H1 (cell line): Measurements from ENCODE around the gene TXNRD3. TPM values are rescaled to one million over a fixed set of nuclear protein-coding genes. Genes with fewer than 3 reads are reported as not detected.

Source experiments
- CTCF ChIA-PET: fragments of 300-600 bp; sonication (Branson Sonifier 250); formaldehyde crosslinking; loops from one replicate; lab custom pipeline; 2021; ENCODE audit not compliant: partially characterized antibody; lab: Charles Lee
- POLR2A ChIA-PET: fragments of 300-600 bp; sonication (Branson Sonifier 250); formaldehyde crosslinking; loops from one replicate; lab custom pipeline; 2021; ENCODE audit warnings: inconsistent platforms; ENCODE audit not compliant: partially characterized antibody; lab: Charles Lee
- DNase-seq, 2 experiments: peaks; one replicate each; pipeline versions ENCODE4 v3.0.0 to v3.0.0-alpha.2; 2010 to 2022; ENCODE audit warnings: low spot score in 2 of 2, low read depth in 1 of 2, mixed read lengths in 1 of 2
- FAIRE-seq: peaks from 2 replicates; lab custom pipeline; 2011; peaks lifted over from hg19 to GRCh38; lab: Jason Lieb, UNC
- H2AFZ ChIP-seq: 2 replicates; pipeline ENCODE4 v1.8.1; 2012; ENCODE audit warnings: low read length, inconsistent platforms
- H2AK5ac ChIP-seq: 2 replicates; pipeline ENCODE4 v1.6.1; 2013; ENCODE audit warnings: low read depth, low read length
- H2BK120ac ChIP-seq: replicated peaks from 2 replicates; pipeline ENCODE3; 2013; ENCODE audit warnings: low read depth, low read length, inconsistent platforms
- H2BK12ac ChIP-seq: 2 replicates; pipeline ENCODE4 v1.6.1; 2013; ENCODE audit warnings: low read depth, low read length
- H2BK15ac ChIP-seq: 2 replicates; pipeline ENCODE4 v1.6.1; 2013; ENCODE audit warnings: low read length
- H2BK20ac ChIP-seq: 2 replicates; pipeline ENCODE4 v1.6.1; 2013; ENCODE audit warnings: low read length
- H2BK5ac ChIP-seq: 2 replicates; pipeline ENCODE4 v1.6.1; 2013; ENCODE audit warnings: low read depth, low read length
- H3K14ac ChIP-seq: 2 replicates; pipeline ENCODE4 v1.6.1; 2013; ENCODE audit warnings: inconsistent platforms; ENCODE audit not compliant: insufficient read length
- H3K18ac ChIP-seq: 2 replicates; pipeline ENCODE4 v1.6.1; 2013; ENCODE audit warnings: low read length; ENCODE audit errors: extremely low read depth
- H3K23ac ChIP-seq: 2 replicates; pipeline ENCODE4 v1.6.1; 2013; ENCODE audit warnings: inconsistent platforms; ENCODE audit not compliant: insufficient read length
- H3K23me2 ChIP-seq: 2 replicates; pipeline ENCODE4 v1.6.1; 2013; ENCODE audit warnings: low read depth, low read length
- H3K27ac ChIP-seq: 2 replicates; pipeline ENCODE4 v1.6.1; 2011; ENCODE audit warnings: low read depth, low read length, inconsistent platforms
- H3K27me3 ChIP-seq, 4 experiments: replicated peaks in 1 of 4; 1 replicate in 1 of 4; 2 replicates in 3 of 4; pipeline versions ENCODE4 v1.6.1 to v1.8.1; 2011 to 2013; ENCODE audit warnings: low read length in 3 of 4, mild to moderate bottlenecking in 3 of 4, inconsistent platforms in 2 of 4, mixed read lengths in 2 of 4, moderate library complexity in 1 of 4; ENCODE audit not compliant: control insufficient read depth in 3 of 4, insufficient read depth in 3 of 4; ENCODE audit errors: extremely low read depth in 1 of 4
- H3K36me3 ChIP-seq, 4 experiments: 2 replicates each; pipeline versions ENCODE4 v1.6.1 to v1.8.1; 2011 to 2013; ENCODE audit warnings: mild to moderate bottlenecking in 4 of 4, low read length in 3 of 4, moderate library complexity in 2 of 4, control low read depth in 1 of 4, inconsistent platforms in 1 of 4; ENCODE audit not compliant: insufficient read depth in 4 of 4, control insufficient read depth in 2 of 4
- H3K4ac ChIP-seq: replicated peaks from 2 replicates; pipeline ENCODE3; 2013; ENCODE audit warnings: low read length, low read depth, mixed read lengths, inconsistent platforms; ENCODE audit not compliant: insufficient read length
- H3K4me1 ChIP-seq, 4 experiments: replicated peaks in 1 of 4; 1 replicate in 1 of 4; 2 replicates in 3 of 4; pipeline versions ENCODE4 v1.6.1 to v1.8.1; 2011 to 2013; ENCODE audit warnings: low read length in 3 of 4, inconsistent platforms in 2 of 4, mixed read lengths in 1 of 4; ENCODE audit not compliant: insufficient read depth in 4 of 4, control insufficient read depth in 3 of 4
- H3K4me2 ChIP-seq, 2 experiments: 2 replicates each; pipeline versions ENCODE4 v1.6.1 to v1.8.1; 2011 to 2013; ENCODE audit warnings: low read depth in 2 of 2, low read length in 2 of 2, control low read depth in 1 of 2, inconsistent platforms in 1 of 2, mild to moderate bottlenecking in 1 of 2; ENCODE audit not compliant: insufficient read depth in 1 of 2
- H3K4me3 ChIP-seq, 4 experiments: fragments of 200-600, 300-600 bp in 1 of 4; sonication (generic), shearing (Covaris generic), sonication (Bioruptor Twin) in 1 of 4; 2 replicates each; pipeline versions ENCODE4 v1.5.1 to v1.8.1; 2011 to 2016; ENCODE audit warnings: low read length in 4 of 4, low read depth in 3 of 4, control low read depth in 2 of 4, inconsistent platforms in 2 of 4, mild to moderate bottlenecking in 2 of 4, mixed read lengths in 1 of 4, moderate library complexity in 1 of 4; ENCODE audit not compliant: insufficient read depth in 2 of 4; ENCODE audit errors: extremely low read depth in 1 of 4
- H3K56ac ChIP-seq: replicated peaks from 2 replicates; pipeline ENCODE3; 2013; ENCODE audit warnings: low read depth, mild to moderate bottlenecking, mixed read lengths, low read length, inconsistent platforms; ENCODE audit not compliant: insufficient read length
- H3K79me1 ChIP-seq: 2 replicates; pipeline ENCODE4 v1.6.1; 2013; ENCODE audit warnings: low read depth, low read length, control low read depth
- H3K79me2 ChIP-seq, 2 experiments: 2 replicates each; pipeline versions ENCODE4 v1.6.1 to v1.8.1; 2012 to 2013; ENCODE audit warnings: low read length in 2 of 2, mild to moderate bottlenecking in 2 of 2, inconsistent platforms in 1 of 2; ENCODE audit not compliant: insufficient read depth in 2 of 2, control insufficient read depth in 1 of 2
- H3K9ac ChIP-seq, 4 experiments: replicated peaks in 1 of 4; 1 replicate in 1 of 4; 2 replicates in 3 of 4; pipeline versions ENCODE4 v1.6.1 to v1.8.1; 2011 to 2013; ENCODE audit warnings: low read depth in 3 of 4, low read length in 3 of 4, control low read depth in 2 of 4, mild to moderate bottlenecking in 2 of 4, moderate library complexity in 2 of 4, inconsistent platforms in 1 of 4; ENCODE audit errors: extremely low read depth in 1 of 4
- H3K9me3 ChIP-seq, 2 experiments: 2 replicates each; pipeline versions ENCODE4 v1.6.1 to v1.8.1; 2012 to 2013; ENCODE audit warnings: mild to moderate bottlenecking in 2 of 2, moderate library complexity in 2 of 2, control low read depth in 1 of 2, inconsistent platforms in 1 of 2, low read depth in 1 of 2, low read length in 1 of 2, mixed read lengths in 1 of 2; ENCODE audit not compliant: insufficient read depth in 2 of 2
- H4K20me1 ChIP-seq, 2 experiments: replicated peaks in 1 of 2; 2 replicates each; pipeline versions ENCODE3 to v1.8.1; 2011 to 2013; ENCODE audit warnings: inconsistent platforms in 2 of 2, low read length in 2 of 2, mild to moderate bottlenecking in 1 of 2; ENCODE audit not compliant: insufficient read depth in 2 of 2, control insufficient read depth in 1 of 2
- H4K5ac ChIP-seq: 2 replicates; pipeline ENCODE4 v1.6.1; 2013; ENCODE audit warnings: low read length, low read depth, mixed read lengths, inconsistent platforms; ENCODE audit not compliant: insufficient read length
- H4K8ac ChIP-seq: 2 replicates; pipeline ENCODE4 v1.8.0; 2013; ENCODE audit warnings: mild to moderate bottlenecking, moderate library complexity, low read length, inconsistent platforms; ENCODE audit not compliant: insufficient read depth; ENCODE audit errors: extremely low read depth
- H4K91ac ChIP-seq: replicated peaks from 2 replicates; pipeline ENCODE3; 2013; ENCODE audit warnings: low read length, mixed read lengths, inconsistent platforms; ENCODE audit not compliant: insufficient read length
- CBX5 ChIP-seq: fragments of 300-800, 300-1000 bp; sonication (generic); IDR thresholded peaks from 2 replicates; pipeline ENCODE4 v1.7.1; 2016; ENCODE audit warnings: antibody characterized with exemption, low read length, low read depth
- FOSL1 ChIP-seq: IDR thresholded peaks from 2 replicates; pipeline ENCODE4 v1.6.1; 2011; ENCODE audit warnings: mild to moderate bottlenecking, low read depth, low read length, moderate library complexity; ENCODE audit not compliant: insufficient read depth
- HDAC2 ChIP-seq, 2 experiments: fragments of 300-600 bp in 1 of 2; sonication (generic) in 1 of 2; IDR thresholded peaks; 2 replicates each; pipeline ENCODE4 v1.6.1; 2011 to 2012; ENCODE audit warnings: low read depth in 2 of 2, low read length in 2 of 2, mild to moderate bottlenecking in 2 of 2, moderate library complexity in 2 of 2, borderline replicate concordance in 1 of 2, inconsistent platforms in 1 of 2
- RAD21 ChIP-seq, 2 experiments: IDR thresholded peaks in 1 of 2; conservative IDR thresholded peaks in 1 of 2; 2 replicates each; pipeline ENCODE4 v1.6.1; 2011; ENCODE audit warnings: low read depth in 2 of 2, low read length in 2 of 2, improper control_type of control experiment in 1 of 2, inconsistent platforms in 1 of 2, mild to moderate bottlenecking in 1 of 2, moderate library complexity in 1 of 2
- RNF2 ChIP-seq: fragments of 200-900, 300-1000 bp; sonication (generic); IDR thresholded peaks from 2 replicates; pipeline ENCODE4 v1.7.1; 2016; ENCODE audit warnings: borderline replicate concordance, low read depth, mild to moderate bottlenecking, antibody characterized with exemption, low read length; ENCODE audit not compliant: poor library complexity, severe bottlenecking; ENCODE audit errors: missing control alignments
- SAP30 ChIP-seq: fragments of 300-600 bp; sonication (generic); IDR thresholded peaks from 2 replicates; pipeline ENCODE4 v1.7.1; 2012; ENCODE audit warnings: low read length, moderate library complexity, mild to moderate bottlenecking, inconsistent platforms; ENCODE audit not compliant: insufficient read depth, insufficient replicate concordance
- SIX5 ChIP-seq: IDR thresholded peaks from 2 replicates; pipeline ENCODE4 v1.6.1; 2011; ENCODE audit warnings: mild to moderate bottlenecking, low read depth, low read length
- SRF ChIP-seq: IDR thresholded peaks from 2 replicates; pipeline ENCODE4 v1.6.1; 2011; ENCODE audit warnings: mild to moderate bottlenecking, low read depth, low read length, moderate library complexity
- SUZ12 ChIP-seq: fragments of 200-600 bp; sonication (generic); IDR thresholded peaks from 2 replicates; pipeline ENCODE4 v1.6.1; 2012; ENCODE audit warnings: mild to moderate bottlenecking, inconsistent platforms, low read length, moderate library complexity, mixed read lengths
- TCF12 ChIP-seq: IDR thresholded peaks from 2 replicates; pipeline ENCODE4 v1.6.1; 2011; ENCODE audit warnings: low read depth, mild to moderate bottlenecking, low read length
- WGBS, 2 experiments: shearing (Covaris generic) in 1 of 2; methylation state at CpG; one replicate each; pipeline versions ENCODE4 v1.1.6 to v1.1.7; 2013 to 2015; ENCODE audit warnings: low lambda C conversion rate in 2 of 2, mixed read lengths in 2 of 2, inconsistent platforms in 1 of 2, low coverage in 1 of 2, missing lambda C conversion rate in 1 of 2; ENCODE audit not compliant: insufficient replicate concordance in 2 of 2, insufficient coverage in 1 of 2, insufficient read length in 1 of 2; ENCODE audit errors: extremely low coverage in 1 of 2, missing lambda C conversion rate in 1 of 2; 5-methylcytosine and 5-hydroxymethylcytosine counted together
- polyA plus RNA-seq, 7 experiments: library from polyadenylated mRNA; depleted of rRNA in 3 of 7; stranded (reverse) in 5 of 7; unstranded in 2 of 7; fragments of >200 nt in 5 of 7; fragments of 200-250 nt in 2 of 7; gene quantifications; 1 replicate in 5 of 7; 2 replicates in 1 of 7; 4 replicates in 1 of 7; pipeline versions ENCODE4 v1.2.1 to v1.2.3, GENCODE V29; 2011 to 2013; ENCODE audit warnings: missing spikeins in 2 of 7, mixed read lengths in 2 of 7
- total RNA-seq: library from RNA; stranded (reverse); fragmentation: NEBNext Ultra II Directional; extraction: Animal tissue kit (Norgen Biotek cat#: 25700); gene quantifications from 2 replicates; pipeline ENCODE4 v1.2.1, GENCODE V29; 2021
- TF ChIP-seq, protein P1 (sequence below): IDR thresholded peaks from 2 replicates; pipeline ENCODE4 v1.6.1; 2012; ENCODE audit warnings: inconsistent platforms

TXNRD3 gene
- total and polyA plus RNA-seq, 2 of the 8 experiments (the other 6 are each of a cell fraction or from before 2014, with no cell fraction given), result 3.4 to 4.3 TPM

DNA sequence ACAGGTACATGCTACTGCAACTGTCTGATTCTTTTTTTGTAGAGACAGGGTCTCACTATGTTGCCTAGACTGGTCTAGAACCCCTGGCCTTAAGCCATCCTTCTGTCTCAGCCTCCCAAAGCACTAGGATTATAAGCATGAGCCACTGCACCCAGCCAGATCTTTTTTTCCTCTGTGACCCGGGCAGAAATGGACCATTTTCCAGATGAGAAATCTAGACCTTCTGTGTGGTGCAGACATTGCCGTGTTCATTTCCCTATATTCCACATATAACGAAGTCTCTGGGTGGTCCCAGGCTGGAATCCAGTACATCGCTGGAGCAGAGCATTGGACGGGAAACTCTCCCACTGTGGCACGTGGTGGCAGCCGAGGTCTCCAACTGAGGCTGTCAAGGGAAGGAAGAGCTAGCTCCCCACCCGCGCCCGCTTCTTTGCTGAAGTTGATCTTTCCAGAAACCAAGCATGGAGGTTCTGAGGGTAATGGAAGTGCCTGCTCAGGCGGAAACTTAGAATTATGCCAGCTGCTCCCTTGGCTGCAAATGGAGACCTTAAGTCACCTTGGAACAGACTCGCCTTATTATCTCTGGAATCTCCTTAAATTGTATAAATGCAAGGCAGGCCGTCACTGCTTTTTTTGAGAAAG is 23.1 kb upstream of the TXNRD3 start:
- H3K36me3 ChIP-seq, result no peaks in the 10 kb centered on the region
- no peak overlapping the region for H3K56ac ChIP-seq
- no peak overlapping the region for H3K4me2 ChIP-seq
- no peak overlapping the region for H2BK5ac ChIP-seq
- FAIRE-seq, result no peak
- no peaks in the 10 kb centered on the region for H3K23me2 ChIP-seq
- H3K4me1 ChIP-seq, result peaks cover 0 to 4% (median 4%) of the 10 kb centered on the region in 4 experiments; a peak in 4 of 7 replicates
- ChIA-PET POLR2A (no interaction called here), CTCF (interaction anchor here (1.0 to 3.3 kb wide), 16 partner anchors 12 to 868 kb away, joined by 3 to 19 read pairs (median 6); partner anchors contain the start of genes C3orf22, CHCHD6 and TXNRD3)
- peaks cover 0 to 7% of the 10 kb centered on the region in 2 experiments; a peak in 2 of 4 replicates for H3K9me3 ChIP-seq
- no peak overlapping the region for H4K5ac ChIP-seq
- H4K91ac ChIP-seq, result no peak overlapping the region
- H3K9ac ChIP-seq, result no peak overlapping the region
- H2BK20ac ChIP-seq, result no peak overlapping the region
- H2BK15ac ChIP-seq, result no peak overlapping the region
- H4K8ac ChIP-seq, result no peak overlapping the region
- no peak overlapping the region for H2AFZ ChIP-seq
- H3K23ac ChIP-seq, result no peak overlapping the region
- H3K4me3 ChIP-seq, result no peak overlapping the region
- no peak overlapping the region for H3K14ac ChIP-seq
- H3K4ac ChIP-seq, result no peak overlapping the region
- H4K20me1 ChIP-seq, result no peaks in the 10 kb centered on the region
- peaks cover 2 to 19% (median 14%) of the 10 kb centered on the region in 4 experiments; a peak in 6 of 7 replicates for H3K27me3 ChIP-seq
- WGBS, 2 experiments, result 88% methylated on average over 13 of the region's 13 CpGs; no CpG with 5 or more reads in 1 of the 2 experiments
- no peaks in the 10 kb centered on the region for H3K79me2 ChIP-seq
- no peak overlapping the region for H3K18ac ChIP-seq
- no peak overlapping the region for H2BK120ac ChIP-seq
- H3K79me1 ChIP-seq, result no peaks in the 10 kb centered on the region
- no peak overlapping the region for H2BK12ac ChIP-seq
- H3K27ac ChIP-seq, result no peak overlapping the region
- DNase-seq, result peak in 1 of 2 experiments; percentile 22
- no peak overlapping the region for H2AK5ac ChIP-seq
- TF ChIP-seq TCF12 (no peak), CBX5 (no peak), SIX5 (no peak), SAP30 (no peak), SRF (no peak), RAD21 (IDR thresholded peaks at IDR 0.05 in 1 of 2, conservative IDR thresholded peaks at IDR 0.05 in 1 of 2; ENCODE audit: low read depth in 2 of 2, low read length in 2 of 2) (no peak), HDAC2 (IDR thresholded peaks at IDR 0.05; ENCODE audit: borderline replicate concordance in 1 of 2, low read depth in 2 of 2, low read length in 2 of 2) (no peak), RNF2 (no peak), FOSL1 (no peak), SUZ12 (no peak)
- TF ChIP-seq, protein P1, sequence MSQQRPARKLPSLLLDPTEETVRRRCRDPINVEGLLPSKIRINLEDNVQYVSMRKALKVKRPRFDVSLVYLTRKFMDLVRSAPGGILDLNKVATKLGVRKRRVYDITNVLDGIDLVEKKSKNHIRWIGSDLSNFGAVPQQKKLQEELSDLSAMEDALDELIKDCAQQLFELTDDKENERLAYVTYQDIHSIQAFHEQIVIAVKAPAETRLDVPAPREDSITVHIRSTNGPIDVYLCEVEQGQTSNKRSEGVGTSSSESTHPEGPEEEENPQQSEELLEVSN, result no peak
